ENCODE data around the gene LAMC3. TPM values are rescaled to one million over a fixed set of nuclear protein-coding genes. Genes with fewer than 3 reads are reported as not detected.

The LAMC3 gene
- total RNA-seq, 1 donor from 2014 or later: 0.20 TPM

DNA sequence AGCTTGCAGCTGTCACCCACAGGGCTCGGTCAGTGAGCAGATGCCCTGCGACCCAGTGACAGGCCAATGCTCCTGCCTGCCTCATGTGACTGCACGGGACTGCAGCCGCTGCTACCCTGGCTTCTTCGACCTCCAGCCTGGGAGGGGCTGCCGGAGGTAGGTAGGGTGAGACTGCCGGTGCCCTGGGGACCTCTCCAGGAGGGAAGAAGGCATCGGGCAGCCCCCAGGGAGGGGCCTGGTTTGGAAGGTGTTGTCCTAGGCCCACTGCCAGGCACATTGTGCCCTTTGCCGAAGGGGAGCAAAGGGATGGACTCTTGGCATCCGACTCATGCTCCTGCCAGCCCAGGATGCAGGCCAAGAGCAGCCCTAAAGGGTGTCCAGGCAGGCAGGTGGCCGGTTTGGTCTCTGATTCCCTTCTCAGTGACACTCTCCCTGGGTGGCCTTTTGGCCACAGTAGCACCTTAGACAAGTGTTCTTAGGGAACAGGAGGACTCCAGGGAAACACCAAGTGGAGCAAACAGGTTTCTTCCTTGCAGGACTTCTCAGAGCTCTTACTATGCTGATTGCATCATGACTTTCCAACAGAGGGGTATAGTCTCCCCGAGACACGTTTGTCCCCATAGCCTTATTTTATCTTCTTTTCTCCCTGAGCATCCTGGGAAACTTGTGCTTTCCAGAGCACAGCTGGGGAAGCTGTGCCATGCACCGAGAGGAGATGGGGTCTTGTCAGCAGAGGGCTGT lies 59.3 kb downstream of the LAMC3 start:
- H3K36me3 Mint-ChIP-seq (ENCODE audit: low read depth, unreplicated experiment): no peaks in the 10 kb centered on the region
- H4K20me1 ChIP-seq (ENCODE audit: insufficient read depth, low read length): no peaks in the 10 kb centered on the region
- H3K9me3 Mint-ChIP-seq (ENCODE audit: unreplicated experiment): no peaks in the 10 kb centered on the region
- DNase-seq (ENCODE audit: low read depth) (no peak), FAIRE-seq (no peak)
- H3K27ac ChIP-seq (ENCODE audit: low read depth, low read length): no peak overlapping the region
- H2AFZ ChIP-seq (ENCODE audit: low read depth, low read length): no peak overlapping the region
- no peak for TF ChIP-seq EZH2 (IDR thresholded peaks at IDR 0.05; ENCODE audit: insufficient read depth, low read length)
- TF ChIP-seq CTCF (IDR thresholded peaks at IDR 0.05; ENCODE audit: insufficient read depth, low read depth, low read length): no peak
- no peaks in the 10 kb centered on the region for H3K4me1 ChIP-seq (ENCODE audit: insufficient read depth, low read length)
- H3K27me3 ChIP-seq (ENCODE audit: insufficient read depth, low read length): peaks cover 8% of the 10 kb centered on the region
- H3K36me3 ChIP-seq (ENCODE audit: insufficient read depth, low read length): no peaks in the 10 kb centered on the region
- H3K4me3 Mint-ChIP-seq (ENCODE audit: unreplicated experiment): no peak overlapping the region
- H3K9me3 ChIP-seq (ENCODE audit: insufficient read depth, low read depth, low read length): no peaks in the 10 kb centered on the region
- peaks cover 36% of the 10 kb centered on the region for H3K27me3 Mint-ChIP-seq (ENCODE audit: low read depth, unreplicated experiment)
- no peaks in the 10 kb centered on the region for H3K79me2 ChIP-seq (ENCODE audit: insufficient read depth, low read length)
- H3K4me2 ChIP-seq (ENCODE audit: low read length): no peak overlapping the region
- no peak overlapping the region for H3K4me3 ChIP-seq (ENCODE audit: insufficient read depth, low read depth, low read length)
- no peak overlapping the region for H3K9ac ChIP-seq (ENCODE audit: low read length)
- H3K4me1 Mint-ChIP-seq (ENCODE audit: low read depth, unreplicated experiment): no peaks in the 10 kb centered on the region
- H3K27ac Mint-ChIP-seq (ENCODE audit: unreplicated experiment): no peak overlapping the region

DNA sequence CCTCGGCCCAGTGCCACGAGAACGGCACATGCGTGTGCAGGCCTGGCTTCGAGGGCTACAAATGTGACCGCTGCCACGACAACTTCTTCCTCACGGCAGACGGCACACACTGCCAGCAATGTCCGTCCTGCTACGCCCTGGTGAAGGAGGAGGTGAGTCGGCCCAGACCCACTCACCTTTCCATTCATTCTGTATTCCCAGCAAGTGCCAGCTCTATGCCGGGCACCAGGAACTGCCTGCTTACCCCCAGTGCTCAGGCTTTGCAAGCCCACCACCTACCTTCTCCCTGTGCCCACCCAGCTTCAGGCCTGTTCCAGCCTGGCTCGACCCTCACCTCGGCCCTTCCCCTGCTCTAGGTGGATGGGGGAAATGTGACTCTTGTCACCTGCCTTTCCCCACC lies 60.7 kb downstream of the LAMC3 start:
- no peaks in the 10 kb centered on the region for H3K9me3 ChIP-seq (ENCODE audit: insufficient read depth, low read depth, low read length)
- no peaks in the 10 kb centered on the region for H3K4me1 ChIP-seq (ENCODE audit: insufficient read depth, low read length)
- H4K20me1 ChIP-seq (ENCODE audit: insufficient read depth, low read length): no peaks in the 10 kb centered on the region
- DNase-seq (ENCODE audit: low read depth) (no peak), FAIRE-seq (no peak)
- H3K36me3 ChIP-seq (ENCODE audit: insufficient read depth, low read length): no peaks in the 10 kb centered on the region
- no peak overlapping the region for H3K4me2 ChIP-seq (ENCODE audit: low read length)
- no peak overlapping the region for H3K27ac Mint-ChIP-seq (ENCODE audit: unreplicated experiment)
- H3K9ac ChIP-seq (ENCODE audit: low read length): no peak overlapping the region
- H3K4me3 ChIP-seq (ENCODE audit: insufficient read depth, low read depth, low read length): no peak overlapping the region
- no peaks in the 10 kb centered on the region for H3K79me2 ChIP-seq (ENCODE audit: insufficient read depth, low read length)
- no peak overlapping the region for H3K27ac ChIP-seq (ENCODE audit: low read depth, low read length)
- H3K9me3 Mint-ChIP-seq (ENCODE audit: unreplicated experiment): no peaks in the 10 kb centered on the region
- no peak overlapping the region for H3K4me3 Mint-ChIP-seq (ENCODE audit: unreplicated experiment)
- TF ChIP-seq CTCF (IDR thresholded peaks at IDR 0.05; ENCODE audit: insufficient read depth, low read depth, low read length): no peak
- no peak for TF ChIP-seq EZH2 (IDR thresholded peaks at IDR 0.05; ENCODE audit: insufficient read depth, low read length)
- H3K4me1 Mint-ChIP-seq (ENCODE audit: low read depth, unreplicated experiment): no peaks in the 10 kb centered on the region
- H3K36me3 Mint-ChIP-seq (ENCODE audit: low read depth, unreplicated experiment): no peaks in the 10 kb centered on the region
- H3K27me3 ChIP-seq (ENCODE audit: insufficient read depth, low read length): peaks cover 8% of the 10 kb centered on the region
- peaks cover 37% of the 10 kb centered on the region for H3K27me3 Mint-ChIP-seq (ENCODE audit: low read depth, unreplicated experiment)
- no peak overlapping the region for H2AFZ ChIP-seq (ENCODE audit: low read depth, low read length)

All from astrocyte (in vitro differentiated cells and primary cell).